ENCODE results near the gene ZNF519.
"Not testable (repeated sequence)": the region's sequence is repeated elsewhere in the genome, so short reads cannot be mapped to it uniquely, and the experiment has no call there.

The ZNF519 gene

DNA sequence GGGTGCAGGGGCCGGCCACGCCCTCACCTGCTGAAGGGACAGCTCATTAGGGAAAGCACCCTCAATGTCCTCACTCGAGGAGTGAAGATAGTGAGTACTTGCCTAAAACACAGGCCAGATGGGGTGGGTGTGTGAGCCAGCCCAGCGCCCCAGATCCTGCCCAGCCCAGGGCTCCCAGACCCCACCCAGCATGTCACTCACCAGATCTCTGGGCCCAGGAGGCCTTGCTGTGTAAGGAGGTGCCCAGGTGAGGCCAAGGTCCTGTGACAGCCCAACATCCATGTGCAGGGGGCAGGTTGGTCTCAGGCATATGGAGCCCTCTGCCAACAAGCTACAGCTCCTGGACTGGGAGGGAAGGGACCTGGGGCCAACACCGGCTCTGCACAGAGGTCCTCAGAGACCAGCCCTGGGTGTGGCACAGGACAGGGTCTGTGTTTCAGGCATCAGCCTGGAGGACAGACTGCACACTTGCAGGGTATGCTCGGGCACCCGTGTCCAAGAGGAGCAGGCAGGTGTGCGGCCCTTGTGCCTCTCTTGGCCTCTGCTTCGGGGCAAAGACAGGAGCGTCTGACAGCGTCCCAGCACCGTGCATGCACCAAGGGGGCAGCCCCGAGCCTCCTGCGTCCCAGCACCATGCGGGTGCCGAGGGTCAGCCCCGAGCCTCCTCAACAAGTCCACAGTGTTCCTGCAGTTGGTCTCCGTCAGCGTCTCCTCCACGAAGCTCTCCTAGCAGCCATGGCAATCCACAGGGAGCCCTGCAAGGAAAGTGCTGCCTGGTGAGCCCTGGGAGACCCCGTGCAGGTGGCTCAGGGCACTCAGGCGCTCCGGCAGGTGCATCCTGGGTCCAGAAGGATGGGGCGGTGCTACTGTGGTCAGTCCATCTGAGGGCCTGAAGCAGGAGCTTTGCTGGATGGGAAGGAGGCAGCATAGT lies 16.0 kb upstream of the ZNF519 start:
- in situ Hi-C loops (cut with HindIII; ENCODE audit: low sequenced_read_pairs), result not testable (repeated sequence)

DNA sequence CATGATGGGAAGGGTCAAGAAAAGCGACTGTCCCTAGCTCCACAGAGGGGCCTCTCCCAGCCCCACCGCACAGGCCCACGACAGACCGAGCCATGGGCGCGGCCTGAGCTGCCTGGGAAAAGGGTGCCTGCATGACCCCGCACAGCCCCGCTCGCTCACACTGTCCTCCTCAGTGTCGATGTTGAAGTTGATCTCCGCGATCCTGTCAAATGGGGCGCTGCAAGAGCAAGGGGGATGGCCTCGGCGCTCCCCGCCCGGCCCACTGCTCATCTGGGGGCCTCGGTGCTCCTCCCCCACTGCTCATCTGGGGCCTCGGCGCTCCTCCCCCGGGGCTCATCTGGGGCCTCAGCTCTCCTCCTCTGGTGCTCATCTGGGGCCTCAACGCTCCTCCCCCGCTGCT lies 14.5 kb upstream of the ZNF519 start:
- in situ Hi-C loops (cut with HindIII; ENCODE audit: low sequenced_read_pairs), result not testable (repeated sequence)

DNA sequence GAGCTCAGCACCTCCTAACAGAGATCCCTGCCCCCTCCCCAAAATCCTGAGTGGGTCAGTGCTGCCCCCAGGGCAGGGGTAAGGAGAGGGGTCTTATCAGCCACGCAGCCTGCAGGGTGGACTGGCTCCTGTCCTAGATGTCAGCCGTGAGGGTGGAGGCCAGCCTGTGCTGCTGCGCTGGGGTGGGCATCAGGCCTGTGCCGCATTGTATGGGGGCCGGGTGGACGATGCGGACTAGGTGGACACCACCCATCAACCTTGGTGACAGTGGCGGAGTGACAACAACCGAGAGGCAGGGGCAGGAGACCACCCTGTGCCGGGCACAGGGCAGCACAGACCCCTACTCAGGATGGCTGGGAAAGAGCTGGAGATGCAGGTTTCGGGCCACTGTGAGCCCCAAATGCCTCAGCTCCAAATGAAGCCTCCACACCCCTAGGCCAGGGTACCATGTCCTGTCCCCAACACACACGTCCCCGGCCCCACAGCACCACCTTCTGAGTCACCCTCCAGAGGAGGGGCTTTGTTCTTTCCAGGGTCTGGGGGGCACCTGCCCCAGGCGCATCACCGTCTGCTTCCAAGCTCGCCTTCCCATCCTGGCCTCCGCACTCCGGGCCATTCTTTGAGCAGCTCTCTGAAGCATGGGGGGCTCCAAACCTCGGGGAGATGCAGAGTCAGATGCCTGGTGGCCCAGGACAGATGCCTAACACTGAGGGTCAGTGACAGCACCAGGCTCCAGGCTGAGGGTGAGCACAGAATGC lies 13.5 kb upstream of the ZNF519 start:
- in situ Hi-C loops (cut with HindIII; ENCODE audit: low sequenced_read_pairs), result not testable (repeated sequence)

DNA sequence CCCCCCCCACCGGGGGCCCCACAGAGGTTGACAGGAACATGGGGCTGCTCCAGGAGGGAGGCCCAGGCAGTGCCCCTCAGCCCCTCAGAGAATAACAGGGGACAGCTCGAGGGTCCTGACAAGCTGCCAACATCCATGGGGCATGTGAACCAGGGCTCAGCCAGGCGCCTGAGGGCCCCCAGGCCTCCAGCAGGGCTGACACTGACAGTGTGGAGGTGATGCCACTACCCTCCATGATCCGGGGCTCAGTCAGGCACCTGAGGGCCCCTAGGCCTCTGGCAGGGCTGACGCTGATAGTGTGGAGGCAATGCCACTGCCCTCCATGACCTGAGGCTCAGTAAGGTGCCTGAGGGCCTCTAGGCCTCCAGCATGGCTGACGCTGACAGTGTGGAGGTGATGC lies 12.8 kb upstream of the ZNF519 start:
- in situ Hi-C loops (cut with HindIII; ENCODE audit: low sequenced_read_pairs), result not testable (repeated sequence)

DNA sequence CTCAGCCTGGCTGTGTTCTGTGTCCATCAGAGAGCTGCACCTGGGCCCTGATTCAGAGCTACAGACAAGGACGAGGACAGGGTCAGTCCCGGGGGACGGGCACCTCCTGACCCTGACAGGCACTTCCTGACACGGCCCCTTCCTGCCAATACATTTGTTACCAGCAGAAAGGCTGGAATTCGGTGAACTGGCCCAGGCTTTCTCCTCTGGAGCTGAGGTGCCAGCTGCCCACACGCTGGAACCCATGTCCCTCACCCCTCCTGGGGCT lies 12.3 kb upstream of the ZNF519 start:
- in situ Hi-C loops (cut with HindIII; ENCODE audit: low sequenced_read_pairs), result no loop called here

DNA sequence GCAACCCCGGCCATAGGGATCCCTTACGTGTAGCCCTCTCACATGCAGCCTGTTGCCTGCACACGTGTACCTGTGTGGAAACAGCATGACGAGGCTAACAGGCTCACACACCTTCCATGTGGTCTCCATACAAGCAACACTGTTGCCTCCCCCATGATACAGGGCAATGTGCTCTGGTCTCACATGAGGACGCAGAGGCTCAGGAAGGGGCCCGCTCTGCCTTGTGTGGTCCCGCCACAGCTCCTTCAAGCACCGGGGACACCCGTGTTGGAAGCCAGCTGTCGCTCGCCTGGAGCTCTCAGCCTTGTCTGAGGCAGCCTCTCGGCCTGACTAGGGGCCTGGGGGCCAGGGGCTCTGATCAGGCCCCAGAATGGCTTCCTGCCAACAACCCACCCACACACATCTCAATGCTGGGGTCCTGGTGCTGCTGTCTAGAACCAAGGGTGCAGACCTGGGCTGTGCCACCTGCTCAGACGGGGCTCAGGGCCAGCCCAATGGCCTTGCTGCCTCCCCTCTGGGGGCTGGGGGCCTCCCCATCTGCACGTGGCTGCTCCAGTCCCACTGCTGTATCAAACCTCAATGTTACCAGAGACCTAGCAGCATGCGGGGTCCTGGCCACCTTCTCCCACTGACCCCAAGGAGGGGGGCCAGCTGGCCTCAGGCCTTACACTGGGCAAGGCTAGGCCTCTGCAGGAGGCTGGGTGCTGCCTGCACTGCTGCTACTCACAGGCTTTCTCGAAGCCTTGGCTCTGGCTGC lies 11.8 kb upstream of the ZNF519 start:
- in situ Hi-C loops (cut with HindIII; ENCODE audit: low sequenced_read_pairs), result not testable (repeated sequence)

DNA sequence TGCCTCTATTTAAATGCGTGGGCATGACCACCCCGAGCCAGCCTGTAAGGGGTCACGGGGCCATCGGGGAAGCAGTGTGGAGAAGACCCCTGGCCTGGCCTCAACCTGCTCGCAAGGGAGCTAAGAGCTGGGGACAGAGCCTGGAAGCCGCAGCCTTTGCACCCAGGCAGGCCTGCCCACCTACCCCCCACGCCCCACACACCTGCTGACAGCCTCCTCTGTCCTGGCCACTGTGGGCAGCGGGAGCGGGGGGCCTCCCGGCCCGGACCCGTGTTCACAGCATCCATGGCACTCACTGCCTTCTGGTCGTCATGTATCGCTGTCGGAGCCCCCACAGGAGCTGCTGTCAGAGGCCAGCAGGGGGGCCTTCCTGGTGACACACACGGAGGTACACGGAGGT lies 11.2 kb upstream of the ZNF519 start:
- in situ Hi-C loops (cut with HindIII; ENCODE audit: low sequenced_read_pairs), result not testable (repeated sequence)

DNA sequence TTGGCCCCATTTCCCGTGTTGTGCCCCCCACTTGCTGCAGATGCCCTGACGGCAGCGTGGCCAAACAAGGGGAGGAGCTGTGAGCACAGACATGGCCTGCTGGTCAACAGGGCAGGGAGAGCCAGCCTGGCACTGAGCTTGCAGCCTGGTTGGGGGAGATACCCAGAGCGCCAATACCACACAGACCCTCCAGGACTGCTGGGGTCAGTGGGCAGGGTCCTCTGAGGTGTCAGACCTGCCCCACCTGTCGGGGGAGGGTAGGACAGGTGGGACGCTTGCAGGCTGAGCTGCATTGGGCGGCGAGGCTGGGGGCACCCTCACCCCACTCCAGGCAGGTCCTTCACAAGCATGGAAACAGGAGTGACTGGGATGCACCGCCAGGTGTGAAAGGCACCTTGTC lies 9.9 kb upstream of the ZNF519 start:
- in situ Hi-C loops (cut with HindIII; ENCODE audit: low sequenced_read_pairs), result not testable (repeated sequence)

DNA sequence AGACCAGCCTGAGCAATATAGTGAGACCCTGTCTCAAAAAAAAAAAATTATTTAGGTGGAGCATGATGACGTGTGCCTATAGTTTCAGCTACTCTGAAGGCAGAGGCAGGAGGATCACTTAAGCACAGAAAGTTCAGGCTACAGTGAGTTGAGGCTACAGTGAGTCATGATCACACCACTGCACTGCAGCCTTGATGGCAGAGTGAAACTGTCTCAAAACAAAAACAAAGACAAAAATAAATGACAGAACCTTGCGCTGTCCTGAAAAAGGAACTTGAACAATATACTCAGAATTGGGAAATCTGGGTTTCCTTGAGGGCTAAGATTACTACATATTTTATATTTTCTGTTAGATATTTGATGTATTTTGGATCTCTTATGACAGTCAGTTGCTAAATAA lies 7.3 kb upstream of the ZNF519 start:
- in situ Hi-C loops (cut with HindIII; ENCODE audit: low sequenced_read_pairs), result not testable (repeated sequence)

DNA sequence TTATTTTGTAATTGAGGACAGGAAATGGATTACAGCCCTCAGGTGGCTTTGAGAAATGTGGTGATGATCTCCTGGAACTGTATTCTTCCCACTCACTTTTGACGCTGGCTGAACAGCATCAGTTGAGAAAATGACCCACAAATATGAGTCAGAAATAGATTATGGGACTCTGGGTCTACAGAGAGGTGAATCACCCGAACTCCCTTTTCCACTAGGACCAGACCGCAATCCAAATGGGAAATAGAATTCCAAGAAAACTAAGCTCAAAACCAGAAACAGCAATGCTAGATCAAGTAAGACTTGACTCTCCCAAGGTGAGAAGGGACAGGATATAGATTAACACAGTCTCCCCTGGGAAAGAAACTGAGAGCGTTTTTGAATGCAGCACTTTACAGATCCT lies 5.7 kb upstream of the ZNF519 start:
- in situ Hi-C loops (cut with HindIII; ENCODE audit: low sequenced_read_pairs), result not testable (repeated sequence)

DNA sequence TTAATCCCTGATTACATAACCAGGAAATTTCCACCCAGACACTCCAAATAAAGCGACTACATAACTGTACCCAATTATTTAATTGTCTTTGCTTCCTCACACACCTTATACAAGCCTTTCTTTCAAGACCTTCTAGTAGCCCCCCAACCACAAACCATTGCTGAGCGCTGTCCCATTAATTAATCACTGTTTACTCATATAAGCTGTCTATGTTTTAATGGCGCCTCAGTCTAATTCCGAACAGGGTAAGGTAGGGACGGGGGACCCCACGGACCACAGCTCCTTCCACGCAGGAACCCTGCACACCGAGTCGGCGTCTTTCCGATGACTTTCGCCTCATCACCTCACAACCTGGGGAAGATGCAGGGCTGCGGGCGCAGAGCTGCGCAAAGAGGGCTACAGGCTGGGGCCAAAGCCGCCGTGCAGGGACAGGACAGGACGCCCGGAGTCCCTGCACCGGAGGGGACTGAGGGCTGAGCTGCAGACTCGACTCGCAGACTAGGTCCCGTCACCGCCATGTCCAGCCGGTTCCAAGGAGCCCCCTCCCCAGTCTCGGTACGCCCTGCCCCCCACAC lies 452 bp downstream of the ZNF519 start:
- in situ Hi-C loops (cut with HindIII; ENCODE audit: low sequenced_read_pairs), result not testable (repeated sequence)

DNA sequence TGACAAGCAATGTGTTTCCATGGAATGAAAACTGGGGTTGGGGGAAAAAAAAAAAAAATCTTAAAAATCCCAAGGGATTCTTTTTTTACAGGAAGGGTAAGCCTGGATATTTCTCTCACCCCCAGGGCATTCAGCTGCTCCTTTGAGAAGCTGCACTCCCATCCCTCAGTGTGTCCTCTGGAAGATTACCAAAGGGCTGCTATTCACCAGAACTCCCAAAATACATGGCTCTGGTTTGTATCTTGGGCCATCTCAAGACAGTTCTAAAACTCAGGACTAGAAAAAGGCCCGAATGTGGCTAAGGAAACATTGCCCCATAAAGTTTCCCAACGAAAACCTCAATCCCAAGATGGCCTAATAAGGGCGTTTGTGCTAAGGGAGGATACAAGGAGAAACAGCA lies 1.4 kb downstream of the ZNF519 start:
- in situ Hi-C loops (cut with HindIII; ENCODE audit: low sequenced_read_pairs), result not testable (repeated sequence)

DNA sequence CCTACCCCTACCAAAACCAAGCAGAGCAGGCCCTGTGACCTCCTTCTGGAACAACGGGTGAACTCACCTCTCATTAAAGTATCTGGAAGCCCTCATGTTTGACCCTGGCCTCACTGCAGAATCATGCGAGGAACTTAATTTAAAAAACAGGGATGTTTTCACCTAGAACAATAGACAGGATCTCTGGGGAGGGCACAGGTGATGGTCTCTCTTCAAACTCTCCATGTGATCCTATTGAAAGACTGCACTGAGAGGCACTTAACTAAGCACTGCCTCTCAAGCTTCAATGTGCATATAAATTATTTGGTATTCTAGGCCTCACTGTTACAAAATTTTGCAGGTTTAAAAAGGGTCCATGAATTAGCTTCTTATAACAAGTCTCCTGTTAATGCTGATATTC lies 7.5 kb downstream of the ZNF519 start:
- in situ Hi-C loops (cut with HindIII; ENCODE audit: low sequenced_read_pairs), result no loop called here

DNA sequence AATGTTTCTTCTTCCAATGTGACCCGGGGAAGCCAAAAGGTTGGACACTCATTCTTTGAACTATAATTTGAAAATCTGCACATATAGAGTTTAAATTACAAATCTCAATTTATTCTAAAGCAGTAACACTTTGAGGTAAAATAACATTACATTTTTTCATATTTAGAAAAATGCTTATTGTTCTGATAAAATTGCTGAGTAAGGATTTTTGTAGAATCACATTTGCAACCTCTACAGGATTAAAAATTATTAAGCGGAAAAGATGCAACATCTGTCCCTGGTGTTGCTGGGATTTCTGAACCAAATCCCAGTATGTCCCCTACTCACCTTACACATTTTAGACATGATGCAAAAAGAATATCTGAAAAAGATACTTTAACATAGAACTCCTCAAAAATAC lies 10.1 kb downstream of the ZNF519 start:
- in situ Hi-C loops (cut with HindIII; ENCODE audit: low sequenced_read_pairs), result no loop called here

DNA sequence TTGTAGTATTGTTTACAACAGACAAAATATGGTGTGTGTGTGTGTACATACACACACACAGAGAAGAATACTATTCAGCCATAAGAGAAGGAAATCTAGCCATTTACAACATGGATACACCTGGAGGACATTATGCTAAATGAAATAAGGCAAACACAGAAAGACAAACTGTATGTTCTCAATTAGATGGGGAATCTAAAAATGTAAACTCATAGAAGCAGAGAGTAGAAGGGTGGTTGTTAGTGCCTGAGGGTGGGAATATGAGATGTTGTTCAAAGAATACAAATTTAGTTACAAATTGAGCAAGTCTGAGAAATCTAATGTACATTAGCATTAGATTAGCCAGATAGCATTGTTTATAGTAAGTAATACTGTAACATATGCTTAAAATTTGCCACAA lies 11.3 kb downstream of the ZNF519 start:
- in situ Hi-C loops (cut with HindIII; ENCODE audit: low sequenced_read_pairs), result no loop called here

DNA sequence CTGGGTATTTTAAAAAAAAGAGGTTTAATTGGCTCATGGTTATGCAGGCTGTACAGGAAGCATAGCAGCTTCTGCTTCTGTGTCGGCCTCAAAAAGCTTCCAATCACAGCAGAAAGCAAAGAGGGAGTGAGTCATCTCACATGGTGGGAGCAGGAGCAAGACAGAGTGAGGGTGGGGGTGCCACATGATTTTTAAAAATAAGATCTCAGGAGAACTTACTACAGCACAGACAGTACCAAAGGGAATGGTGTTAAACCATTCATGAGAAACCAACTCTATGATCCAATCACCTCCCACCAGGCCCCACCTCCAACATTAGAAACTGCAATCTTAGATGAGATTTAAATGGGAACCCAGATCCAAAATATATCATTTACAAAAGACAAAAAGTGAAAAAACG lies 14.6 kb downstream of the ZNF519 start:
- in situ Hi-C loops (cut with HindIII; ENCODE audit: low sequenced_read_pairs), result no loop called here

DNA sequence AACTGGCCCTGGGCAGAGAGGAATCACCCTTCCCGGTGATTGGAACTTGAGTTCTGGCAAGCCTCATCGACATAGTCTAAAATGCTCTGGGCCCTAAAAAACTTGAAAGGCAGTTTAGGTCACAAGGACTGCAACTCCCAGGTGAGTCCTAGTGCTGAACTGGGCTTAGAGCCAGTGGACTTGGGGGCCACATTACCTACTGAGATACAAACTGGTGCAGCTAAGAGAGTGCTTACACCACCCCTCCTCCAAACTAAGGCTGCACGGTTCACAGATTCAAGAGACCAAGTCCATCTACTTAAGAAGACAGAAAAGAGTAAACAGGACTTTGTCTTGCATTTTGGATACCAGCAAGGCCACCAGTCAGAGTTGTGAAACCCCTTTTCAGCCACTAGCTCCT lies 25.3 kb downstream of the ZNF519 start:
- in situ Hi-C loops (cut with HindIII; ENCODE audit: low sequenced_read_pairs), result no loop called here

DNA sequence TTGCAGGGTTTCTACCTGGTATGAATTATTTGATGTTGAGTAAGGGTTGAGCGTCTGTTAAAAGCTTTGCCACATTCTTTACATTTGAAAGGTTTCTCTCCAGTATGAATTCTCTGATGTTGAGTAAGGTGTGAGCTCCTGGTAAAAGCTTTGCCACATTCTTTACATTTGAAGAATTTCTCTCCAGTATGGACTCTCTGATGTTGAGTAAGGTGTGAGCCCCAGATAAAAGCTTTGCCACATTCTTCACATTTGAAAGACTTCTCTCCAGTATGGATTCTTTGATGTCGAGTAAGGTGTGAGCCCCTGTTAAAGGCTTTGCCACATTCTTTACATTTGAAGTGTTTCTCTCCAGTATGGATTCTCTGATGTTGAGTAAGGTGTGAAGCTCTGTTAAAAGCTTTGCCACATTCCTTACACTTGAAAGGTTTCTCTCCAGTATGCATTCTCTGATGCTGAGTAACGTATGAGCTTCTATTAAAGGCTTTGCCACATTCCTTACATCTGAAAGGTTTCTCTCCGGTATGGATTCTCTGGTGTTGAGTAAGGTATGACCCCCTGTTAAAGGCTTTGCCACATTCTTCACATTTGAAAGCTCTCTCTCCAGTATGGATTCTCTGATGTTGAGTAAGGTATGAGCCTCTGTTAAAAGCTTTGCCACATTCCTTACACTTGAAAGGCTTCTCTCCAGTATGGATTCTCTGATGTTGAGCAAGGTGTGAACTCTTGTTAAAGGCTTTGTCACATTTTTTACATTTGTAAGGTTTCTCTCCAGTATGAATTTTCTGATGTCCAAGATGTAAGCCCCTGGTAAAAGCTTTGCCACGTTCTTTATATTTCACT lies 27.1 kb downstream of the ZNF519 start:
- in situ Hi-C loops (cut with HindIII; ENCODE audit: low sequenced_read_pairs), result no loop called here

DNA sequence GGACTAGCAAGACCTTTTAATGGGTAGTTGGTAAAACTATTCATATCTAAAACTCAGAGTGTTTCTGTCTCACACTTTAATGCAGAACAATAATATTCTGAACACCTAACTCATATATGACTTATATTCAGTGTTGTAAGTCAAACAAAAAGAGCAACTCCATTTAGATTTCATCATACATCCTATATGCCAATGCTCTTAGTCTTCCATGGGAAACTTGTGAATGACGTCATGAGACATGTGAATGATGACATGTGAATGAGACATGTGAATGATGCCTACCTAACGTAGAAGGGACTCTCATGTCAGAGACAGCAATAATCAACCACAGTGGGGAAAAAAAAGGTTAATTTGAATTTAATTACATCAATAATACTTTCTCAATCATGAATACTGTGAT lies 28.0 kb downstream of the ZNF519 start:
- in situ Hi-C loops (cut with HindIII; ENCODE audit: low sequenced_read_pairs), result no loop called here

DNA sequence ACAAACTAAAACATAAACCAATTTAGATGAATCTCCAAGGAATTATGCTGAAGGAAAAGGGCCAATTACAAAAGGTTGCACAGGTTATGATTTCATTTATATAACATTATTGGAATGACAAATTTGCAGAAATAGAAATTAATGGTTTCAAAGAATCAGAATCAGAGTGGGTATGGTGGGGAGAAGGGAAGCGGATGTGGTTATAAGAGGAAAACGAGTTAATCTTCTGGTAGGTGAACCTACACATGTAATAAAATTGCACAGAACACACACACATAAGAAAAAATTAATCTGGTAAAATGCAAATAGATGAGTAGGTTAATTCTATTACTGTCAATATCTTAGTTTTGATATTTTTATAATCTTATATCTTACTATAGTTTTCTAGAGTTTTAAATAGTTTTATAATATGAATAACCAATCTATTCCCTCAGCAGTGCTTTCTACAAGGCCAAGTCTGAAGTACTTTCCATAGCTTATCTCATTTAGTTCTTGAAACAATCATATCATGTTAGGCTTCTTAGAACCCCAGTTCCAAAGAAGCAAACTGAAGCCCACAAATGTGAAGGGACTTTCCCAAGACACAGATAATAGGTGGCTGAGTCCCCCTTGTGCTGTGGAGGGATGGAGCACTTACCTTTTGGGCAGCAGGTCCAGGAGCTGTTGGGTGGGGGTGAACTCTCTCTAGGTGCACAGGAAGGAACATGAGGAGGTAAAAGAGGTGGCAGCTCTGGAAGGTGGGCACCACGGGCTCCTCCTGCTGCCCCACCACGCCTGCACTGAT lies 31.5 kb downstream of the ZNF519 start:
- in situ Hi-C loops (cut with HindIII; ENCODE audit: low sequenced_read_pairs), result no loop called here

Measured in endothelial cell of hepatic sinusoid (primary cell).